GM21528 (cell line): Measurements from ENCODE around the gene MAS1L.
"Not testable (repeated sequence)": the region's sequence is repeated elsewhere in the genome, so short reads cannot be mapped to it uniquely, and the experiment has no call there.

Source experiments
- ATAC-seq: cut with Tn5 transposase; IDR thresholded peaks from one replicate; pipeline ENCODE4 v1.9.1; 2021; ENCODE audit warnings: mild to moderate bottlenecking, moderate library complexity; ENCODE audit not compliant: unreplicated experiment, low FRiP score

The MAS1L gene

GRCh38 chr6:29487131-29487530 lies 625 bp downstream of the MAS1L start:
- ATAC-seq, result no peak

DNA sequence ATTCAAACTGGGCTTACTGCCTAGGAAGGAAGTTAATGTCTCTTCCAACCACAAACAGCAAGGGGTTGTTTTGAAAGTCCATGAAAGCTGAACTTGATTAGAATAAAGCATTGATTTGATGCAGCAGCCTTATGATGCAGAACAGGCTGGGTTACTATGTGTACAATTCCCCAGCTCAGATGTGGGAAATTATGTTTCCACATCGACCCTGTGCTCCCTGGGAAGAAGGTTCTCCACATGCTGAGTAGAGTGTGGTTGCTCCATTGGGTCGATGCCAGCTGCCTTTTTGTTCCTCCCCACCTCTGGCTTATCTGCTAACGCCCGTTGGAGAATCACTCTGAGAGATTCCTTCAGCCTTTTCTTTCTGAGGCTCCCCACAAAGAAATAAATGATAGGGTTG lies 1.2 kb downstream of the MAS1L start:
- ATAC-seq, result no peak

GRCh38 chr6:29483735-29484134 lies 4.0 kb downstream of the MAS1L start:
- no peak for ATAC-seq

DNA sequence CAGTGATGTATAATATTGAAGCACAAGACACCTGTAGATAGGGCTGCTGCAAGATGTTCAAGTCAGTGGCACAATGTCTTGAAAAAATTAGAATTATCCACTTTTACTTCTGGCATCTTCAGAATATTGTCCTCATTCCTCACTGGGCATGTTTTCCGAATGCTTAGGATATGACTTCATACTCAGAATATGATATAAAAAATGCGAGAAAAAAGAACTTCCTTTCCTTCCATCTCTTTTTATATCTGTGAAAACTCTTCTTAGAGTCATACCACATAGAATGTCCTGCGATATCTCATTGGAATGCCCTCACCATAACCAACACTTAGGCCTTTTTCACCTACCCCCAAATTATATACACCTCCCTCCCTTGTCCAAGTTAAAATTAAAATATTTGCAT lies 4.6 kb downstream of the MAS1L start:
- ATAC-seq, result no peak

GRCh38 chr6:29479560-29479959 lies 8.2 kb downstream of the MAS1L start:
- ATAC-seq, result no peak

GRCh38 chr6:29478740-29479139 lies 9.0 kb downstream of the MAS1L start:
- no peak for ATAC-seq

DNA sequence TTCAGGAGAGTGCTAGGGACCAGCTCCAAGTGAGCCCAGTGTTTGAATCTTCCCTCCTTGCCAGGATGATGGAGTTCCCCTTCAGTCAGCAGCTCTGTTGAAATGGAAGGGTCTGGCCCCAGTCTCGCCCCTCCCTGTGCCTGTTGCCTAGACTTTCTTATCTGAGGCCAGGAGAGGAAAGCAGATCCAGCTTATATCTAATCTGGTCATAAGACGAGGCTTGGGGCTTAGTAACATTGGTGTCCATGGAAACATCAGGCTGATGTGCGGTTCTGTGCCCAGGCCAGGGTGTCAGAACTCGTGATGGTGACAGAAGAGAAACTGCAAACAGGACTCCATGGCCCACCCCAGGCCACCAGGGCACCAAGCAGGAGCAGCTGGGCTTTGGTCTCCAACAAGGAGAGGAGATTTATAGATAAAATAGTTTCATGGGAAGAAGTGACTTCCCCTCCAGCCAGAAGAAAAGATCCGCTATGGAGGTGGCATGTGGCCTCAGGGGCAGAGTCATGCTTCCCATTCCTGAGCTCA lies 9.8 kb downstream of the MAS1L start:
- no peak for ATAC-seq

DNA sequence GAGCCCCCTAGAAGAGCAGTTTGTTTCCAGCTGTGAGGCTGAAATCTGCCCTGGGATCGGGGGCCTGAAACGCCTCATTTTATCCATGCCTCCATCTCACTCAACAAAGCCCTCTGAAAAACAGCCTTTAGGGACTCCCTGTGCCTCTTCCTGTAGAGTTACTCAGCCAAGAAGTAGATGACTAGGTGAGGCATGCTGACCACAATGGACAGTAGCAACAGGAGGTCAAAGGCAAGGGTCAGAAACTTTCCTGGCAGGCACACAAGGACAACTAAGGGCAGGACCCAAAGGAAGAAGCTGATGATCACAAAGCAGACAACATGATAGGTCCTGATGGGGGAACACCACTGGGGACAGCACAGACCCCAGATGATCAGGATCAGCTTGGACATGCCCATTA lies 12.8 kb downstream of the MAS1L start:
- no peak for ATAC-seq

GRCh38 chr6:29466241-29466640 lies 21.5 kb downstream of the MAS1L start:
- no peak for ATAC-seq

DNA sequence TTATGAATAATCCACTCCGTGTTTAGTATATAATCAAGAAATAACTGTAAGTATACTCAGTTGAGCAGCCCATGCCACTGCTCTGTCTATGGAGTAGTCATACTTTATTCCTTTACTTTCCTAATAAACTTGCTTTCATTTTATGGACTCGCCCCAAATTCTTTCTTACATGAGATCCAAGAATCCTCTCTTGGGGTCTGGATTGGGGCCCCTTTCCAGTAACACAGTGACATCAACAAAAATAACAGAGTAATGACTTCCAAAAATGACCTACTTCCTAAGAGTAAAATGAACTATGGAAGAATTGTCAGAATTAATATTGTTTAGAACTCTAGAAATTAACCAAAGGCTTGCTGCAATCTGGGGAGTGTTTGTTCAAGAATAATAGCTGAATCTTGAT lies 22.0 kb downstream of the MAS1L start:
- ATAC-seq, result no peak

- no peak for ATAC-seq
These were observed 22.5 kb downstream of the MAS1L start for GRCh38 chr6:29465279-29465678.

DNA sequence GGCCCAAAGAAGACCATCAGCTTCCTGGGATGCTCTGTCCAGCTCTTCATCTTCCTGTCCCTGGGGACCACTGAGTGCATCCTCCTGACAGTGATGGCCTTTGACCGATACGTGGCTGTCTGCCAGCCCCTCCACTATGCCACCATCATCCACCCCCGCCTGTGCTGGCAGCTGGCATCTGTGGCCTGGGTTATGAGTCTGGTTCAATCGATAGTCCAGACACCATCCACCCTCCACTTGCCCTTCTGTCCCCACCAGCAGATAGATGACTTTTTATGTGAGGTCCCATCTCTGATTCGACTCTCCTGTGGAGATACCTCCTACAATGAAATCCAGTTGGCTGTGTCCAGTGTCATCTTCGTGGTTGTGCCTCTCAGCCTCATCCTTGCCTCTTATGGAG lies 25.7 kb downstream of the MAS1L start:
- no peak for ATAC-seq

- no peak for ATAC-seq
These were observed 26.5 kb downstream of the MAS1L start for GRCh38 chr6:29461021-29461814.

GRCh38 chr6:29456971-29457370 lies 30.8 kb downstream of the MAS1L start, which contains the start of the genes OR11A1 and OR2H1:
Gene OR11A1 (minus strand): TSS chr6:29457071. CDS start chr6:29427641, 29,430 bp downstream.
Gene OR2H1 (plus strand): TSS chr6:29457155. CDS start chr6:29461770, 4,615 bp downstream.
- no peak for ATAC-seq

- no peak for ATAC-seq
These were observed 36.1 kb downstream of the MAS1L start for GRCh38 chr6:29451471-29452193.

- ATAC-seq, result no peak
These were observed 40.1 kb downstream of the MAS1L start for GRCh38 chr6:29447670-29448069.

DNA sequence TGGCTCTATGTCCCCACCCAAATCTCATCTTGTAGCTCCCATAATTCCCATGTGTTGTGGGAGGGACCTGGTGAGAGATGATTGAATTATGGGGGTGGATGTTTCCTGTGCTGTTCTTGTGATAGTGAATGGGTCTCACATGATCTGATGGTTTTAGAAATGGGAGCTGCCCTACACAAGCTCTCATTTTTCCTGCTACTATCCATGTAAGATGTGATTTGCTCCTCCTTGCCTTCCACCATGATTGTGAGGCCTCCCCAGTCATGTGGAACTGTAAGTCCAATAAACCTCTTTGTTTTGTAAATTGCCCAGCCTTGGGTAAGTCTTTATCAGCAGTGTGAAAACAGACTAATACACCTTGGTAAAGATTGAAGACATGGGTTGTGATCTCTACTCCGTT lies 43.7 kb downstream of the MAS1L start:
- not testable (repeated sequence) for ATAC-seq

GRCh38 chr6:29442719-29443118 lies 45.0 kb downstream of the MAS1L start:
- ATAC-seq, result no peak

GRCh38 chr6:29439006-29439405 lies 48.8 kb downstream of the MAS1L start, which contains the start of gene OR10C1:
Gene OR10C1 (plus strand): TSS chr6:29439306. CDS start chr6:29440016, 710 bp downstream.
- ATAC-seq, result no peak

DNA sequence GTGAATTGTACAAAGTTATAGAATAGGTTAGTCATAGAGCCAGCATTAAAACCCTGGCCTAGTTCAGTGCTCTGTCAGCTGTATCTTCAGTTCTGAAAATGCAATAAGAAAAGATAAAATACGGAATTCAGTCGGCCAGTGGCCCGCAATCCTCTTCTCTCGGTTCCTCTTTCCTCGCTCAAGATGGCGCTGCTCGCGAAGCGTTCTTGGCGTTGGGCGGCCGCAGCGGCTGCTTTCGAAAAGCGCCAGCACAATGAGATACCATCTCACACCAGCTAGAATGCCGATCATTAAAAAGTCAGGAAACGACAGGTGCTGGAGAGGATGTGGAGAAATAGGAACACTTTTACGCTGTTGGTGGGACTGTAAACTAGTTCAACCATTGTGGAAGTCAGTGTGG lies 51.0 kb downstream of the MAS1L start:
- not testable (repeated sequence) for ATAC-seq
